ENCODE data around the gene SMDT1.
A peak's percentile ranks its signal among the peaks of the same experiment; 100 is the strongest.
"Not testable (repeated sequence)": the region's sequence is repeated elsewhere in the genome, so short reads cannot be mapped to it uniquely, and the experiment has no call there.

SMDT1 gene

DNA sequence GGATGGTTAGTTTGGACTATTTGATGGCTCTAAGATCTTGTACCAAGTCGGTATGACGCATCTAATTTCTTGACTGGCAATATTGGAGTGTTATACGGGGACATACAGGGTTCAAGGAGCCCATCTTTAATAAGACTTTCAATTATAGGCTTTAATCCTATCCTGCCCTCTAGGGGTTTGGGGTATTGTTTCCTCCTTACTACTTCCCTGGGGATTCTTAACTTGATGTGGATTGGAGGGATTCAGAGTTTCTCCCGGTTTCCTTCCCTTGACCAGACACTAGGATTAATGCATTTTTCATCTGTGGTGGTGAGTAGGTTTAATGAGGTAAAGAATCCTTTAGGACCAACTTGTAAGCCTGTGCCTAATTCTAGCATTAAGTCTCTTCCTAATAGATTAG, 32.3 kb downstream of the SMDT1 start:
- DNase-seq (ENCODE audit: low spot score), result no peak

DNA sequence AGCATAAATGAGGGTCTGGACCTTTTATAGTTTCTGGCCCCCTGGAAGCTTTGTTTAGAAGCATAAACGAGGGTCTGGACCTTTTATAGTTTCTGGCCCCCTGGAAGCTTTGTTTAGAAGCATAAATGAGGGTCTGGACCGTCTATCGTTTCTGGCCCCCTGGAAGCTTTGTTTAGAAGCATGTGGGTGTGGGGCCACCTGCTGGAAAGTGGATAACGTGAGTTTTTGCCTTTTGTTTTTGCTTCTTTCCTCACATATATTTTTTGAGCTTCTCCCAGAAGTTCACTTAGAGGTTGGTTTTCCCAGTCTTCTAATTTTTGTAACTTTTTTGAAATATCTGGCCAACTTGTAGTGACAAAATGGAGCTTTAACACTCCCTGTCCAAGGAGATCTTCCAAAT, 33.3 kb downstream of the SMDT1 start:
- DNase-seq (ENCODE audit: low spot score), result peak; percentile 41

DNA sequence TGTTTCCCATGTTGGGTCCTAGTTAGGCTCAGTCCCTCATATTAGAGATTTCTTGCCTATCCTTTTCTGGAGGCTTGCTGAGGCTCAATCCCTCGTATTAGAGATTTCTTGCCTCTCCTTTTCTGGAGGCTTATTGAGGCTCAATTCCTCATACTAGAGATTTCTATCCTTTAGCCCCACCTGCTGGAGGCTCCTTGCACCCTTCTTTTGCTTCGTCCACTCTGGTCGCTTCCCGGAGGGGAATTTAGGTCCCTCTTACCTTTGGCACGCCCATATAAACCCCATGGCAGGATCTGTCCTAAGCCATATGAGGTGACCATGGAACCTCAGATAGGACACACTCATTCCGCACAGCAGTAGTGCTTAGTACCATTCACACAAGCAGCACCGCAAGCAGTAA, 35.2 kb downstream of the SMDT1 start:
- peak; percentile 52 for DNase-seq (ENCODE audit: low spot score)

DNA sequence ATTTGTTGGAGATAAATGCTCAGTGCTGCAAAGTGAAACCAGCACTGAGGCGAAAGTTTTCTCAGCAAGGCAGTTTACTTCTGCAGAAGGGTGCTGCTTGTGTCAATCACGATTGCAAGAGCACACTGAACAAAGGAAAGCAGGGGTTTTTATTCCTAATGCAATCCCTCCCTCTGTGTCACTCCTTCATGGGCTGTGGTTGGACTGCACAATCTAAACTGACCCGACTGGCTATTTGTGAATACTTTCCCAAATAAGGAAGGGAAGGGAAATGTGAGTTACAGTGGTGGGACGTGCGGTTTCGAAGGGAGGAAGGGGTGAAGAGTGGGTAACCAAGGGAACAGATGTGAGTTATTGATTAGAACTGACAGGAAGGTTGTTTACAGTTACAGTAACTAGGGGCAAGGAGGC, 35.9 kb downstream of the SMDT1 start:
- DNase-seq (ENCODE audit: low spot score), result not testable (repeated sequence)

DNA sequence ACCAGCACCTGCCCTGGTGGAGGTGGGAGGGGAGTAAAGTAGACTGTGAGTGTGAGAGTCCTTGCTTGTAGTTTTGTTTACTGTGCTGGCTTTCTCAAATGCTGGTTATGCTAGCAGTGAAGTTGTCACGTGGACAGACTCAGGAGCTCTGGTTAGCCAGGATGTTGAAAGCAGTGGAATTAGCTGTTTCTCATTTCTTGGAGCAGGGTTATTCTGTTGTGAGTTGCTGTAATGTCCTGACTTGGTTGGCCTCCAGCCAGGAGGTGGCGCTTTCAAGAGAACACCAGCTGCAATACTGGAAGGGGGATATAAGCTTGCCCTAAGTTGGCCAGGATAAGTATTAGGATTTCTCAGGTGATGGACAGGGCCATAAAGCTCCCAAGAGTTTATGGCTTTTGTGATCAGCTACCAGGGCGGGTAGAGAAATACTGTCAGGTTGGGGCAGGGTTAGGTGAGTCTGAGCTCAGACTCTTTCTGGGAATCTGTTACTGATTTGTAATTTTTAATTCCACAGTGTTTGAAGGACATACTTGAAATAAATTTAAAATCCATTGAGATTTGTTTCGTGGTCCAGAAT, 37.4 kb downstream of the SMDT1 start:
- DNase-seq (ENCODE audit: low spot score), result peak; percentile 33

DNA sequence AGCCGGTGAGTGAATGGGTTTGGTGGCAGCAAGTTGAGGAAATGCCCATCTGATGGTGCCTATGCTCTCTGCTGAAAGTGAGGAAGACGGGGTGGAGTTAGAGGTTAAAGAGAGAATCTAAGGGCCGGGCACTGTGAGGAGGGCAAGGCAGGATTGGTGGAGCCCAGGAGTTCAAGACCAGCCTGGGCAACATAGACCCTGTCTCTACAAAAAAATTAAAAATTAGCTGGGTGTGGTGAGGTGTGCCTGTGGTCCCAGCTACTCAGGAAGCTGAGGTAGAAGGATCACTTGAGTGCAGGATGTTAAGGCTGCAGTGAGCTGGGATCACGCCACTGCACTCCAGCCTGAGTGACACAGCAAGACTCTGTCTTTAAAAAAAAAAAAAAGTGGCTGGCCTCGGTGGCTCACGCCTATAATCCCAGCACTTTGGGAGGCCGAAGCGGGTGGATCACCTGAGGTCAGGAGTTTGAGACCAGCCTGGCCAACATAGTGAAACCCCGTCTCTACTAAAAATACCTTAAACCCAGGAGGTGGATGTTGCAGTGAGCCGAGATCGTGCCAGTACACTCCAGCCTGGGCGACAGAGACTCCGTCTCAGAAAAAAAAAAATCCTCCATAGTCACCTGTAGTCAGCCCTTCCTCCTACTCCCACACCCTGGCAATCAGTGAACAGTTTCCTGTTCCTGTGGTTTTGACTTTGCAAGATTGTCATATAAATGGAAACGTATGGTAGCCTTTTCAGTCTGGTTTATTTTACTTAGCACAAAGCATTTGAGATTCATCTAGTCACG, 40.9 kb downstream of the SMDT1 start:
- DNase-seq (ENCODE audit: low spot score), result not testable (repeated sequence)

DNA sequence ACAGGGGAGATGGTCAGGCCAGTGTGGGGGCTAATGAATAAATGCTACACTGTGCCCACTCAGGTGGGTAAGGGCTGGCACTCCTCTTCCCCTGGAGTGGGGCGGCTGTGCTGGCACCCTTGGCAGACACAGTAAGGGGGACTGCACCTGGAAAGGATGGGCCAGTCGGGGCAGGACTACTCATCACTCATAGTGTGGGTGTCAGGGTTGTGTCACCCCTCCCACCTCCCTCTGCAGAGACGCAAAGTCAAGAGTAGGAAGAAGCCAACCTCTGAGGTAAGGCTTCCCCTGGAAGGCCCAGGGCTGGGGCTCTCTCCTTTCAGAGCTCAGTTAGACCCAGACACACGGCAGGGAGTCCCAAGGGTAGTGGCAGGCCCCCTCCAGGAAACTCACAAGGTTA, 44.0 kb downstream of the SMDT1 start:
- not testable (repeated sequence) for DNase-seq (ENCODE audit: low spot score)

DNA sequence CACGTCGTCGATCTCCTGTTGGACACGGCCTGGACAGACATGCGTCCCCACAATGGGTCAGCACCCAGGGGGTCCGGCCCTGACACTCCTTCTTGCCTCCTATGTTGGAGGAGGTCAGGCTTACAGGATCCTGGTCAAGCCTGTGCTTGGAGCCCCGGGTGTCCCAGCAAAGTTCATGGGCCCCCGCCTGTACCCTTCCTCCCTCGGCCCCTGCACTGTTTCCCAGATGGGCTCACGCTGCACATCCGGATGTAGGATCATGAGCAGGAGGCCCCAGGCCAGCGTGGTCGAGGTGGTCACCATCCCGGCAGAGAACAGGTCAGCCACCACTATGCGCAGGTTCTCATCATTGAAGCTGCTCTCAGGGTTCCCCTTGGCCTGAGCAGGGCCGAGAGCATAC, 48.1 kb downstream of the SMDT1 start:
- DNase-seq (ENCODE audit: low spot score), result no peak

DNA sequence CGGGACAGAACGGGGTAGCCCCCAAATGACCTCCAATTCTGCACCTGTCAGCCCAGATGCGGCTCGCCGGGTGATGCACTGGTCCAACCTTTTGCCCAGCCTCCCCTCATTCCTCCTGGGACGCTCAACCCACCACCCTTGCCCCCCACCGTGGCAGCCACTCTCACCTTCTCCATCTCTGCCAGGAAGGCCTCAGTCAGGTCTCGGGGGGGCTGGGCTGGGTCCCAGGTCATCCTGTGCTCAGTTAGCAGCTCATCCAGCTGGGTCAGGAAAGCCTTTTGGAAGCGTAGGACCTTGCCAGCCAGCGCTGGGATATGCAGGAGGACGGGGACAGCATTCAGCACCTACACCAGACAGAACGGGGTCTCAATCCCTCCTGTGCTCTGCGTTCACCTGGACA, 48.5 kb downstream of the SMDT1 start:
- DNase-seq (ENCODE audit: low spot score), result not testable (repeated sequence)

DNA sequence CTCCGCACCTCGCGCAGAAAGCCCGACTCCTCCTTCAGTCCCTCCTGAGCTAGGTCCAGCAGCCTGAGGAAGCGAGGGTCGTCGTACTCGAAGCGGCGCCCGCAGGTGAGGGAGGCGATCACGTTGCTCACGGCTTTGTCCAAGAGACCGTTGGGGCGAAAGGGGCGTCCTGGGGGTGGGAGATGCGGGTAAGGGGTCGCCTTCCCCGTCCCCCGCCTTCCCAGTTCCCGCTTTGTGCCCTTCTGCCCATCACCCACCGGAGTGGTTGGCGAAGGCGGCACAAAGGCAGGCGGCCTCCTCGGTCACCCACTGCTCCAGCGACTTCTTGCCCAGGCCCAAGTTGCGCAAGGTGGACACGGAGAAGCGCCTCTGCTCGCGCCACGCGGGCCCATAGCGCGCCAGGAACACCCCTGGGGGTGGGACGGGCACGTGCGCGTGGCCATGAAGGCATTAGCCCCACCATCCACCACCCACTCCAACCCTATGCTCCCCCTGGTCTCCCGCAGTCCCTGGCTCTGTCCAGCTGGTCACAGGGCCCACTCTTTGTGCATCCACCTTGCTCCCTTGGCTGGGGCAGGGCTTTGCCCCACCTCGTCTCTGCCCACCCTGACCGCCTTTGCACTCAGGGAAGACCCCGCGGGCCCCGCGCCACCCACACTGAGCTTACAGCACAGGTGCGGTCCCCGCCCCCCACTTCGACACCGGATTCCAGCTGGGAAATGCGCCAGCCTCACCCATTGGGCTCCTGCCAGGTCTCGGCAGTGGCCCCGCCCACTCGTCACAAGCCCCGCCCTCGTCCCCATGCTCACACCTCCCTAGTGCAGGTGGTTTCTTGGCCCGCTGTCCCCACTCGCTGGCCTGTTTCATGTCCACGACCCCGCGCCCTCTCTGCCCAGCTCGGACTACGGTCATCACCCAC, 49.5 kb downstream of the SMDT1 start:
- DNase-seq (ENCODE audit: low spot score), result not testable (repeated sequence)

DNA sequence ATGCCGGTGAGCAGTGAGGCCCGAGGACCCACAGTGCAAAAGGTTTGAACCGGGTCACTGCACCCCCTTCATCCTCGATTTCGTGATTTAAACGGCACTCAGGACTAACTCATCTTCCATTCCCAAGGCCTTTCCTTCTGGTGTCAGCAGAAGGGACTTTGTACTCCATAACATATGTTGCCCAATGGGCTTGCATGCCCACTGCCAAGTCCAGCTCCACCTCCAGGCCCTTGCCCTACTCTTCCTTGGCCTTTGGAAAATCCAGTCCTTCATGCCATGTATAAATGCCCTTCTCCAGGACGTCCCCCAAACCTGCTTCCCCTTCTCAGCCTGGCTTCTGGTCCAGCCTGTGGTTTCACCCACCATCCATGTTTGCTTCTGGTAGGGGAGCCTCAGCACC, 50.7 kb downstream of the SMDT1 start:
- DNase-seq (ENCODE audit: low spot score), result not testable (repeated sequence)

DNA sequence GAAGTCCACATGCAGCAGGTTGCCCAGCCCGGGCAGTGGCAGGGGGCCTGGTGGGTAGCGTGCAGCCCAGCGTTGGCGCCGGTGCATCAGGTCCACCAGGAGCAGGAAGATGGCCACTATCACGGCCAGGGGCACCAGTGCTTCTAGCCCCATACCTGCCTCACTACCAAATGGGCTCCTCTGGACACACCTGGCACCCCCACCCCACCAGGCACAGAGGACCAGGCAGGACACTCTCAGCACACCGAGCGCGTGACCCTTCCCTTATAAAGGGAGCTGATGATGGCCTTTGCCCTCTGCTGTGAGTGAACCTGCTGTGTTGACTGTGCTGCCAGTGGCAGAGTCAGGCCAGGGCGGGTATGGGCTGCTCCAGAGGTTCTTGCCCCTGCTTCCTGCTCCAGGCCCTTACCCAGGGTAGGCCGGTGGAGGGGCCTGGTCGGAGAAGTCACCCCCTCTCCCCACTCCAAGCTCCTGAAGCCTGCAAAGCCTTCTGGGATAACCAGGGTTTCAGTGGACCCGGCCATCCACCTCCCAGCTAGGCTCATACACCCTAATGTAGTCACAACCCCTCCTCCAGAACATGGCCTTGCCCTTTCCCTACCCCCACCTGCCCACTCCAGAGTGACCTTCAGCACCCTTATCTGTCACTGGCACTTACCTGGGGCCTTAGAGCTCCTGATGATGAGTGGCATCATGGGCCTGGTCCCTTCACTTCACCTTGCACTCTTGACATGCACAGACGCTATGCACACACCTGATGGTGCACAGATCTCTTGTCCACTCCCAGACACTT, 51.3 kb downstream of the SMDT1 start, which contains the start of gene CYP2D6:
TSS of gene CYP2D6 (minus strand) at position 172 of the 793 bp plus-strand sequence. CDS start at position 153, 19 bp downstream.
- DNase-seq (ENCODE audit: low spot score), result not testable (repeated sequence)

DNA sequence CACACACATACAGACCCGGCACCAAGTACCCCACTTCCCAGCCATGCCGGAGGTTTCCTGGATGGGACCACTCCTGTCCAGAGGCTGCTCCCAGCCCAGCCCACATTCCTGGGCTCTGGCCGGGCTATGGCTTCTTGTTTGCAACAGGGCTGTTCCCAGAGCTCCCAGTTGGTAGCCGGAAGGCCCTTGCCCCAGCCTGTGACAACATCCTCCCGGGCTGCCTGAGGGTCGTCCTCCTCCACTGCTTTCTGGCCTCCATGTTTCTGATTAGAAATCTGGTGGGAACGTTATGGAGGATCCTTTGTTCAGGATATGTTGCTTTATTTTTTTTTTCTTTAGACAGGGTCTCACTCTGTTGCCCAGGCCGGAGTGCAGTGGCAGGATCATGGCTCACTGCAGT, 52.1 kb downstream of the SMDT1 start:
- no peak for DNase-seq (ENCODE audit: low spot score)

DNA sequence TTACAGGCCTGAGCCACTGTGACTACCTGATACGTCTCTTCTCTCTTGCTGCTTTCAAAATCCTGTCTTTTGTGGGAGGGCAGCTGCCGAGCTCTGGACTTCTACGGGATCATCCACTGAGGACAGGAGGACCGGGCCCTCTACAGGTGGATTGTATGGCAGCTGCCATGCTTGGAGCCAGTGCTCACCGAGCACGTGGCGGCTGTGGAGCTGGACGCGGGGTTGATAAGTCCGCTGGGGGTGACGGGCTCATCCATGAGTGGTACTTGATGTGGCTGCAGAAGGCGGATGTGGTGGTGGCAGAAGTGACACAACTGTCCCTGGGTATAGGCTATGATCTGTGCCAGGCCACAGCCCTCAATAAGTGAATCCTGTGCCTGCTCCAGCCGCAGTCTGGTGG, 53.0 kb downstream of the SMDT1 start:
- no peak for DNase-seq (ENCODE audit: low spot score)
